CD8-positive, alpha-beta memory T cell (primary cell): ENCODE data around the gene ATP9B. TPM values are rescaled to one million over a fixed set of nuclear protein-coding genes. Genes with fewer than 3 reads are reported as not detected.

Experiments
- CTCF ChIA-PET: fragments of 350-600 bp; sonication (Branson Sonifier 250); formaldehyde crosslinking; loops from one replicate; lab custom pipeline; 2021; ENCODE audit warnings: antibody characterized with exemption; lab: Charles Lee
- POLR2A ChIA-PET: fragments of 350-600 bp; sonication (Branson Sonifier 250); formaldehyde crosslinking; loops from one replicate; lab custom pipeline; 2021; ENCODE audit warnings: antibody characterized with exemption; lab: Charles Lee
- DNase-seq, 5 donors: peaks; one replicate each; pipeline versions ENCODE4 v3.0.0 to v3.0.0-alpha.2; 2020 to 2022; ENCODE audit warnings: mixed read lengths in 1 of 5
- H3K27ac ChIP-seq: one replicate; pipeline ENCODE4 v1.7.0; 2013; ENCODE audit warnings: low read depth, mild to moderate bottlenecking, low read length, moderate library complexity
- H3K27me3 ChIP-seq: 2 replicates; pipeline ENCODE4 v1.7.0; 2013; ENCODE audit warnings: low read length, mild to moderate bottlenecking; ENCODE audit not compliant: insufficient read depth, poor library complexity, severe bottlenecking
- H3K36me3 ChIP-seq: 2 replicates; pipeline ENCODE4 v1.7.0; 2013; ENCODE audit warnings: mild to moderate bottlenecking, low read length, moderate library complexity; ENCODE audit not compliant: insufficient read depth
- H3K4me1 ChIP-seq: 2 replicates; pipeline ENCODE4 v1.7.0; 2013; ENCODE audit warnings: mild to moderate bottlenecking, low read length, moderate library complexity; ENCODE audit not compliant: insufficient read depth
- H3K4me3 ChIP-seq: 2 replicates; pipeline ENCODE4 v1.7.0; 2013; ENCODE audit warnings: mild to moderate bottlenecking, low read length
- H3K9me3 ChIP-seq: 2 replicates; pipeline ENCODE4 v1.7.0; 2013; ENCODE audit warnings: mild to moderate bottlenecking, low read length
- H3K27ac Mint-ChIP-seq, 8 donors: one replicate each; pipeline ENCODE4 v1.8.0; 2020 to 2021; ENCODE audit warnings: mixed read lengths in 8 of 8, mild to moderate bottlenecking in 6 of 8, inconsistent platforms in 3 of 8, moderate library complexity in 3 of 8
- H3K27me3 Mint-ChIP-seq, 2 donors: one replicate each; pipeline ENCODE4 v1.8.0; 2020 to 2021; ENCODE audit warnings: mixed read lengths in 2 of 2, mild to moderate bottlenecking in 1 of 2, moderate library complexity in 1 of 2
- H3K36me3 Mint-ChIP-seq, 3 donors: one replicate each; pipeline ENCODE4 v1.8.0; 2020 to 2021; ENCODE audit warnings: mixed read lengths in 3 of 3, inconsistent platforms in 1 of 3, mild to moderate bottlenecking in 1 of 3
- H3K4me1 Mint-ChIP-seq, 3 donors: one replicate each; pipeline ENCODE4 v1.8.0; 2020 to 2021; ENCODE audit warnings: mixed read lengths in 3 of 3, inconsistent platforms in 1 of 3, mild to moderate bottlenecking in 1 of 3
- H3K4me3 Mint-ChIP-seq, 7 donors: one replicate each; pipeline ENCODE4 v1.8.0; 2020 to 2021; ENCODE audit warnings: mixed read lengths in 7 of 7, mild to moderate bottlenecking in 6 of 7, moderate library complexity in 4 of 7, inconsistent platforms in 2 of 7
- H3K9me3 Mint-ChIP-seq, 5 donors: one replicate each; pipeline ENCODE4 v1.8.0; 2020 to 2022; ENCODE audit warnings: mixed read lengths in 5 of 5, mild to moderate bottlenecking in 3 of 5, moderate library complexity in 2 of 5, inconsistent platforms in 1 of 5
- polyA plus RNA-seq: library from polyadenylated mRNA; unstranded; fragments of 300-500 nt; fragmentation: Illumina TruSeq; gene quantifications from one replicate; pipeline ENCODE4 v1.2.3, GENCODE V29; 2021
- total RNA-seq, 2 experiments: library from RNA; stranded (reverse); gene quantifications; one replicate each; pipeline ENCODE4 v1.2.3, GENCODE V29; 2021

ATP9B gene, protein sequence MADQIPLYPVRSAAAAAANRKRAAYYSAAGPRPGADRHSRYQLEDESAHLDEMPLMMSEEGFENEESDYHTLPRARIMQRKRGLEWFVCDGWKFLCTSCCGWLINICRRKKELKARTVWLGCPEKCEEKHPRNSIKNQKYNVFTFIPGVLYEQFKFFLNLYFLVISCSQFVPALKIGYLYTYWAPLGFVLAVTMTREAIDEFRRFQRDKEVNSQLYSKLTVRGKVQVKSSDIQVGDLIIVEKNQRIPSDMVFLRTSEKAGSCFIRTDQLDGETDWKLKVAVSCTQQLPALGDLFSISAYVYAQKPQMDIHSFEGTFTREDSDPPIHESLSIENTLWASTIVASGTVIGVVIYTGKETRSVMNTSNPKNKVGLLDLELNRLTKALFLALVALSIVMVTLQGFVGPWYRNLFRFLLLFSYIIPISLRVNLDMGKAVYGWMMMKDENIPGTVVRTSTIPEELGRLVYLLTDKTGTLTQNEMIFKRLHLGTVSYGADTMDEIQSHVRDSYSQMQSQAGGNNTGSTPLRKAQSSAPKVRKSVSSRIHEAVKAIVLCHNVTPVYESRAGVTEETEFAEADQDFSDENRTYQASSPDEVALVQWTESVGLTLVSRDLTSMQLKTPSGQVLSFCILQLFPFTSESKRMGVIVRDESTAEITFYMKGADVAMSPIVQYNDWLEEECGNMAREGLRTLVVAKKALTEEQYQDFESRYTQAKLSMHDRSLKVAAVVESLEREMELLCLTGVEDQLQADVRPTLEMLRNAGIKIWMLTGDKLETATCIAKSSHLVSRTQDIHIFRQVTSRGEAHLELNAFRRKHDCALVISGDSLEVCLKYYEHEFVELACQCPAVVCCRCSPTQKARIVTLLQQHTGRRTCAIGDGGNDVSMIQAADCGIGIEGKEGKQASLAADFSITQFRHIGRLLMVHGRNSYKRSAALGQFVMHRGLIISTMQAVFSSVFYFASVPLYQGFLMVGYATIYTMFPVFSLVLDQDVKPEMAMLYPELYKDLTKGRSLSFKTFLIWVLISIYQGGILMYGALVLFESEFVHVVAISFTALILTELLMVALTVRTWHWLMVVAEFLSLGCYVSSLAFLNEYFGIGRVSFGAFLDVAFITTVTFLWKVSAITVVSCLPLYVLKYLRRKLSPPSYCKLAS
- total RNA-seq: 10 to 100 TPM; 22.0 to 22.4 TPM
- 23.4 TPM for polyA plus RNA-seq

DNA sequence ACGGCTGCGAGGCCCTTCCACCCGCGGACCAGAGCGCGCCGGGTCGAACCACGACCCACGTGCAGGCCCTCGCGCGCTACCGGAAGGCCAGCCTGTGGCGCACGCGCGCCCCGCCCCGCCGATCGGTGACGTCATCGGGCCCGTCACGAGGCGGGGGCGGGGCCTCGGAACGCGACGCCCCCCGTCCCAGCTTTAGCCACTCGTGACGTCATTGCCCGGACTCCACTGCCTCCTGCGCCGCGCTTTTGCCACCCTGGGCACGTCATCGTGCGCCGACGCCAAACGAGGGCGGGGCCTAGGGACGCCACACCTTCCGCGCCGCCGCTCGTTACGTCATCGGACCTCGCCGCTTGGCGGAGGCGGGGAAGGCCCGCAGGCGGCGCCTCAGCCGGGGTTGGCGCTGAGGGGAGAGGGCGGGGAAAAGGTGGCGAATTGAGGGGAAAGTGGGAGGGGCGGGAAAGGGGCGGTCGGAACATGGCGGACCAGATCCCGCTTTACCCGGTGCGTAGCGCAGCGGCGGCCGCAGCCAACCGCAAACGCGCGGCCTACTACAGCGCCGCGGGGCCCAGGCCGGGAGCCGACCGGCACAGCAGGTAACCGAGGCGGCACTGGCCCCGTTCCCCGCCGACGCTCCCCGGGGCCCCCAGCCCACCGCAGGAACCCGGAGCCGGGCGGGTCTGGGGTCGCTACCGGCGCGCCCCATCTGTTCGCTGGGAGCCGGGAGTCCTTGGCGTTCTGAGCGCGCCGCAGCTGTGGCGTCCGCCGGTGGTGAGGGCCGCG is at the start of gene ATP9B:
ATP9B (plus strand) TSS at position 458 of the 780 bp plus-strand sequence; CDS start at position 475, 17 bp downstream.
- Histone ChIP-seq H3K9me3 (no peaks in the 10 kb centered on the region), H3K27ac (peak within 1 kb of the TSS; percentile 91), H3K4me1 (peaks cover 25% of the 10 kb centered on the region), H3K36me3 (no peaks in the 10 kb centered on the region), H3K4me3 (peak within 1 kb of the TSS; percentile 66), H3K27me3 (no peaks in the 10 kb centered on the region)
- Mint-ChIP-seq H3K27me3 (peaks cover 0 to 6% of the 10 kb centered on the region in 2 donors), H3K4me3 (peak within 1 kb of the TSS; percentile 91 to 96 (median 92)), H3K9me3 (no peaks in the 10 kb centered on the region), H3K4me1 (peaks cover 45 to 57% (median 55%) of the 10 kb centered on the region in 3 donors), H3K27ac (peak within 1 kb of the TSS; percentile 98 to 100 (median 98)), H3K36me3 (peaks cover 12 to 16% (median 14%) of the 10 kb centered on the region in 3 donors)
- ChIA-PET CTCF (no interaction called here), POLR2A (interaction anchor here (1.2 kb wide), 1 partner anchor 611 kb away, joined by 3 read pairs; no protein-coding TSS in a partner anchor)
- peak; percentile 97 to 100 (median 99) for DNase-seq

DNA sequence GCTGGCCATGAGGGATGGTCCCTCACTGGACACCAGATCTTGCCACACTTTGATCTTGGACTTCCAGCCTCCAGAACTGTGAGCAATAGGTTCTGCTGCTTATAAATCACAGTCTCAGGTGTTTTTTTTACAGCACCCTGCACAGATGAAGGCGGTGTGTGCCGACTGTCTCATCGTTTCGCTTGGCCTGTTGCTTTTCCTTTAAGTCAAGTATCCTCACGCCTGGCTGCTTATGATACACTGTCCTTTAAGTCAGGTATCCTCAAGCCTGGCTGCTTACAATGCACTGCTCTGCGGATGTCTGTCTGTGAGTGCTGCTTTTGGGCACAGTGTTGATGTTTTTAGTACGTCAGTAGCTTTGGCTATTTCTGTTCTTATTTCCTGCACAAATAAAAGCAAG is 49.3 kb upstream of the ATP9B start:
- no peak overlapping the region for H3K27ac ChIP-seq
- peaks cover 0 to 2% (median 0%) of the 10 kb centered on the region in 5 donors for H3K9me3 Mint-ChIP-seq
- H3K4me3 ChIP-seq: no peak overlapping the region
- no peak for DNase-seq
- ChIA-PET CTCF (no interaction called here), POLR2A (no interaction called here)
- H3K27me3 Mint-ChIP-seq: peaks cover 9 to 32% of the 10 kb centered on the region in 2 donors
- H3K9me3 ChIP-seq: no peaks in the 10 kb centered on the region
- H3K4me3 Mint-ChIP-seq: no peak overlapping the region
- peak overlapping the region in 1 of 8 donors; percentile 36 for H3K27ac Mint-ChIP-seq
- no peaks in the 10 kb centered on the region for H3K36me3 ChIP-seq
- no peaks in the 10 kb centered on the region for H3K4me1 Mint-ChIP-seq
- H3K36me3 Mint-ChIP-seq: no peaks in the 10 kb centered on the region
- no peaks in the 10 kb centered on the region for H3K4me1 ChIP-seq
- H3K27me3 ChIP-seq: no peaks in the 10 kb centered on the region

DNA sequence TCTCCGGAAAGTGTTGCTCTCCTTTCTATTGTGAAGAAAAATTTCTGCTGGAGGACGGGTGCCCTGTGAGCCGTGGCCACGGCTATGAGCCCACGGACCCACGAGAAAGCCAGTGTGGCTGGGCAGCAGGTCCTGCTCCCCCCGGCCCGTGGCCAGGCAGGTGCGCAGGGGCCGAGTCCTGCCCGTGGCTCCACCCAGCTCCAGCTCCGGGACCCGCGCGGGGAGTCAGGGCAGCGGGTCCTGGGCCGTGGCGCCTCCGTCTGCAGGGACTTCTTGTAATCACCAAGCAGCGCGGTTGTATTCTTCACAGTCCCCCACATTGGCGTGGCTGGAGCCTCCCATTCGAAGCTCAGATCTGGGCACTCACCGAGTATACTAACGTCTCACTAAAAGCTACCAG is 46.6 kb upstream of the ATP9B start:
- H3K9me3 ChIP-seq: no peaks in the 10 kb centered on the region
- H3K27me3 ChIP-seq: no peaks in the 10 kb centered on the region
- POLR2A ChIA-PET: no interaction called here
- CTCF ChIA-PET: no interaction called here
- H3K27ac ChIP-seq: no peak overlapping the region
- Mint-ChIP-seq H3K4me3 (no peak overlapping the region), H3K9me3 (peaks cover under 1 to 4% (median 2%) of the 10 kb centered on the region in 5 donors), H3K27ac (no peak overlapping the region), H3K36me3 (peaks cover 0 to 1% (median 0%) of the 10 kb centered on the region in 3 donors), H3K4me1 (no peaks in the 10 kb centered on the region), H3K27me3 (peaks cover 11 to 28% of the 10 kb centered on the region in 2 donors)
- H3K4me3 ChIP-seq: no peak overlapping the region
- H3K36me3 ChIP-seq: no peaks in the 10 kb centered on the region
- no peaks in the 10 kb centered on the region for H3K4me1 ChIP-seq
- DNase-seq: no peak

DNA sequence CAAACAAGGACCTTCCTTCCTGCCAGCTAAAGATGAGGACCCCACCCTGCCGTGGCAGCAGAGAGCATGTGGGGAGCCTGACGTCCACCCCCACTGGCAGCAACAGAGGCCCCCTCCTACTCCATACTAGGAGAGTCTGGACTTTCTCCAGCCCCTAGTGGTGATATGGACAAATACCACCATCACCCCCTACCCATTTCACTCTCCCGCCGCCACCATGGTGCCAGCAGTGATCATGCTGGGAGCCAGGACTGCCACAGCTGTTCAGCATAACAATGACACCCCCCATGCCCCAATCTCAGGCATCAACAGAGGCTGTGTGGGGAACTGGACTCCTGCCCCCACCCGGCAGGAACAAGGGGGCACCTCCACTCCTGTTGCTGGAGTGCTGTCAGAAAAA is 42.7 kb upstream of the ATP9B start:
- H3K4me1 ChIP-seq: no peaks in the 10 kb centered on the region
- no peak overlapping the region for H3K4me3 ChIP-seq
- Mint-ChIP-seq H3K4me3 (no peak overlapping the region), H3K36me3 (peaks cover 0 to 5% (median 0%) of the 10 kb centered on the region in 3 donors), H3K27ac (no peak overlapping the region), H3K4me1 (no peaks in the 10 kb centered on the region), H3K27me3 (peaks cover 4 to 18% of the 10 kb centered on the region in 2 donors), H3K9me3 (peaks cover 9 to 19% (median 13%) of the 10 kb centered on the region in 5 donors)
- no peaks in the 10 kb centered on the region for H3K36me3 ChIP-seq
- POLR2A ChIA-PET: no interaction called here
- no peaks in the 10 kb centered on the region for H3K9me3 ChIP-seq
- CTCF ChIA-PET: no interaction called here
- H3K27ac ChIP-seq: no peak overlapping the region
- no peak for DNase-seq
- no peaks in the 10 kb centered on the region for H3K27me3 ChIP-seq

DNA sequence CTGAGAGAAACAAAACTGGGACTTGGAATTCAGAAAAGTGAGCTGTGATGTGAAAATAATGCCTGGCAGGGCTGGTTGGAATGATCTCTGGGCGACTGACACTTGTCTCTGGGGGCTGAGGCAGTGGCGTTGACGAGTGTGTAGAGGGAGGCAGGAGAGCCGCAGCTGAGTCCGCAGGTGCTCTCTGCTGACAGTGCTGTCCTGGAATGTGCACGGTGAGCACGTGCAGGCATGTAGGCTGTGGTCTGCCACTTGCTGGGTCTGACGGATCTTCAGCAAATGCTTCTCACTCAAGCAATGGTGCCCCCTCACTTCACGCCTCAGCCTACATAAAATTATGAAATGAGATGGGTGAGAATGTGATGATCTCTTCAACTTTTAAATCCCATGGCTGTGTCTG is 38.5 kb upstream of the ATP9B start:
- H3K9me3 ChIP-seq: no peaks in the 10 kb centered on the region
- H3K4me1 ChIP-seq: no peaks in the 10 kb centered on the region
- peaks cover 9 to 19% (median 13%) of the 10 kb centered on the region in 5 donors for H3K9me3 Mint-ChIP-seq
- CTCF ChIA-PET: no interaction called here
- H3K36me3 ChIP-seq: no peaks in the 10 kb centered on the region
- peaks cover 0 to 5% (median 0%) of the 10 kb centered on the region in 3 donors for H3K36me3 Mint-ChIP-seq
- POLR2A ChIA-PET: no interaction called here
- DNase-seq: no peak
- H3K27me3 ChIP-seq: no peaks in the 10 kb centered on the region
- H3K27ac ChIP-seq: no peak overlapping the region
- H3K4me3 ChIP-seq: no peak overlapping the region
- no peaks in the 10 kb centered on the region for H3K4me1 Mint-ChIP-seq
- peak overlapping the region in 1 of 8 donors; percentile 63 for H3K27ac Mint-ChIP-seq
- H3K27me3 Mint-ChIP-seq: peaks cover 7 to 15% of the 10 kb centered on the region in 2 donors
- H3K4me3 Mint-ChIP-seq: no peak overlapping the region

DNA sequence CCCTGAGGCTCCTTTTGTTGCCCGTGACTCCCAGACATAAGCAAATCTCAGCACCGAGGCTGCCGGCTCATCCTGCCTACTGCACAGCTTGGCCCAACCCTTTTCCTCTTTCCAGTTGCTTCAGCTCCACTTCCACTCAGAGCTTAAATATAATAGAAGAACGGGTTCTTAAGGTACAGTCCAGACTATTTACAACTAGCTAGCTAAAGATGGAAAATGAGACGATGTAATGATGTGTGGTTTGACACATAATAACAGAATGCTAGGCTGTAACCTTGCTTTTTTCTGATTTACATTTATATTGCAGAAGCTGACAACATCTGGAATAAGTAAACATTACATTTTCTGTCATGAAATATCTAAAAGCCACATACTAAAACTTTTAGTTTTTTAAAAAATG is 26.9 kb upstream of the ATP9B start:
- Histone ChIP-seq H3K9me3 (no peaks in the 10 kb centered on the region), H3K4me1 (no peaks in the 10 kb centered on the region), H3K27me3 (no peaks in the 10 kb centered on the region), H3K36me3 (no peaks in the 10 kb centered on the region), H3K4me3 (no peak overlapping the region), H3K27ac (no peak overlapping the region)
- no peak overlapping the region for H3K4me3 Mint-ChIP-seq
- peaks cover 0 to 30% of the 10 kb centered on the region in 2 donors for H3K27me3 Mint-ChIP-seq
- POLR2A ChIA-PET: no interaction called here
- CTCF ChIA-PET: no interaction called here
- no peak overlapping the region for H3K27ac Mint-ChIP-seq
- no peaks in the 10 kb centered on the region for H3K36me3 Mint-ChIP-seq
- no peaks in the 10 kb centered on the region for H3K4me1 Mint-ChIP-seq
- DNase-seq: no peak
- H3K9me3 Mint-ChIP-seq: peaks cover 0 to 6% (median 0%) of the 10 kb centered on the region in 5 donors

DNA sequence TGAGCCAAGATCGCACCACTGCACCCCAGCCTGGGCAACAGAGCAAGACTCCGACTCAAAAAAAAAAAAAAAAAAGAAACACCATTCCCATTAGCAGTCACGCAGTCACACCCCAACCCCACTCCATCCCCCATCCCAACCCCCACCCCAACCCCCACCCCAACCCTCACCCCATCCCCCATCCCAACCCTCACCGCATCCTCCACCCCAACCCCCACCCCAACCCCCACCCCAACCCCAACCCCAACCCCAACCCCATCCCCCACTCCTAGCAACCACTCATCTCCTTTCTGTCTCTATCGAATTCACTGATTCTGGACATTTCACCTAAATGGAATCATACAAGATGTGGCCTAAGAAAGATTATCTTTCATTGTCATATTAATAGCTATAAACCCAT is 25.9 kb upstream of the ATP9B start:
- H3K27ac Mint-ChIP-seq: no peak overlapping the region
- POLR2A ChIA-PET: no interaction called here
- H3K4me1 Mint-ChIP-seq: peaks cover 0 to 5% (median 4%) of the 10 kb centered on the region in 3 donors

More for the DNA sequence above, 25.9 kb upstream of the ATP9B start:
- Histone ChIP-seq H3K4me3 (no peak overlapping the region), H3K27ac (no peak overlapping the region), H3K9me3 (no peaks in the 10 kb centered on the region), H3K36me3 (no peaks in the 10 kb centered on the region), H3K4me1 (no peaks in the 10 kb centered on the region), H3K27me3 (no peaks in the 10 kb centered on the region)
- no peak overlapping the region for H3K4me3 Mint-ChIP-seq
- no peaks in the 10 kb centered on the region for H3K36me3 Mint-ChIP-seq
- CTCF ChIA-PET: no interaction called here
- DNase-seq: no peak
- peaks cover 0 to 6% (median 0%) of the 10 kb centered on the region in 5 donors for H3K9me3 Mint-ChIP-seq
- H3K27me3 Mint-ChIP-seq: peaks cover 0 to 30% of the 10 kb centered on the region in 2 donors
